H1 (cell line): ENCODE results near the gene ITPKB. TPM values are rescaled to one million over a fixed set of nuclear protein-coding genes. Genes with fewer than 3 reads are reported as not detected.
A peak's percentile ranks its signal among the peaks of the same experiment; 100 is the strongest.

Experiments
- CTCF ChIA-PET: fragments of 300-600 bp; sonication (Branson Sonifier 250); formaldehyde crosslinking; loops from one replicate; lab custom pipeline; 2021; ENCODE audit not compliant: partially characterized antibody; lab: Charles Lee
- POLR2A ChIA-PET: fragments of 300-600 bp; sonication (Branson Sonifier 250); formaldehyde crosslinking; loops from one replicate; lab custom pipeline; 2021; ENCODE audit warnings: inconsistent platforms; ENCODE audit not compliant: partially characterized antibody; lab: Charles Lee
- DNase-seq, 2 experiments: peaks; one replicate each; pipeline versions ENCODE4 v3.0.0 to v3.0.0-alpha.2; 2010 to 2022; ENCODE audit warnings: low spot score in 2 of 2, low read depth in 1 of 2, mixed read lengths in 1 of 2
- FAIRE-seq: peaks from 2 replicates; lab custom pipeline; 2011; peaks lifted over from hg19 to GRCh38; lab: Jason Lieb, UNC
- H2AFZ ChIP-seq: 2 replicates; pipeline ENCODE4 v1.8.1; 2012; ENCODE audit warnings: low read length, inconsistent platforms
- H2AK5ac ChIP-seq: 2 replicates; pipeline ENCODE4 v1.6.1; 2013; ENCODE audit warnings: low read depth, low read length
- H2BK120ac ChIP-seq: replicated peaks from 2 replicates; pipeline ENCODE3; 2013; ENCODE audit warnings: low read depth, low read length, inconsistent platforms
- H2BK12ac ChIP-seq: 2 replicates; pipeline ENCODE4 v1.6.1; 2013; ENCODE audit warnings: low read depth, low read length
- H2BK15ac ChIP-seq: 2 replicates; pipeline ENCODE4 v1.6.1; 2013; ENCODE audit warnings: low read length
- H2BK20ac ChIP-seq: 2 replicates; pipeline ENCODE4 v1.6.1; 2013; ENCODE audit warnings: low read length
- H2BK5ac ChIP-seq: 2 replicates; pipeline ENCODE4 v1.6.1; 2013; ENCODE audit warnings: low read depth, low read length
- H3K14ac ChIP-seq: 2 replicates; pipeline ENCODE4 v1.6.1; 2013; ENCODE audit warnings: inconsistent platforms; ENCODE audit not compliant: insufficient read length
- H3K18ac ChIP-seq: 2 replicates; pipeline ENCODE4 v1.6.1; 2013; ENCODE audit warnings: low read length; ENCODE audit errors: extremely low read depth
- H3K23ac ChIP-seq: 2 replicates; pipeline ENCODE4 v1.6.1; 2013; ENCODE audit warnings: inconsistent platforms; ENCODE audit not compliant: insufficient read length
- H3K23me2 ChIP-seq: 2 replicates; pipeline ENCODE4 v1.6.1; 2013; ENCODE audit warnings: low read depth, low read length
- H3K27ac ChIP-seq: 2 replicates; pipeline ENCODE4 v1.6.1; 2011; ENCODE audit warnings: low read depth, low read length, inconsistent platforms
- H3K27me3 ChIP-seq, 4 experiments: replicated peaks in 1 of 4; 1 replicate in 1 of 4; 2 replicates in 3 of 4; pipeline versions ENCODE4 v1.6.1 to v1.8.1; 2011 to 2013; ENCODE audit warnings: low read length in 3 of 4, mild to moderate bottlenecking in 3 of 4, inconsistent platforms in 2 of 4, mixed read lengths in 2 of 4, moderate library complexity in 1 of 4; ENCODE audit not compliant: control insufficient read depth in 3 of 4, insufficient read depth in 3 of 4; ENCODE audit errors: extremely low read depth in 1 of 4
- H3K36me3 ChIP-seq, 4 experiments: 2 replicates each; pipeline versions ENCODE4 v1.6.1 to v1.8.1; 2011 to 2013; ENCODE audit warnings: mild to moderate bottlenecking in 4 of 4, low read length in 3 of 4, moderate library complexity in 2 of 4, control low read depth in 1 of 4, inconsistent platforms in 1 of 4; ENCODE audit not compliant: insufficient read depth in 4 of 4, control insufficient read depth in 2 of 4
- H3K4ac ChIP-seq: replicated peaks from 2 replicates; pipeline ENCODE3; 2013; ENCODE audit warnings: low read length, low read depth, mixed read lengths, inconsistent platforms; ENCODE audit not compliant: insufficient read length
- H3K4me1 ChIP-seq, 4 experiments: replicated peaks in 1 of 4; 1 replicate in 1 of 4; 2 replicates in 3 of 4; pipeline versions ENCODE4 v1.6.1 to v1.8.1; 2011 to 2013; ENCODE audit warnings: low read length in 3 of 4, inconsistent platforms in 2 of 4, mixed read lengths in 1 of 4; ENCODE audit not compliant: insufficient read depth in 4 of 4, control insufficient read depth in 3 of 4
- H3K4me2 ChIP-seq, 2 experiments: 2 replicates each; pipeline versions ENCODE4 v1.6.1 to v1.8.1; 2011 to 2013; ENCODE audit warnings: low read depth in 2 of 2, low read length in 2 of 2, control low read depth in 1 of 2, inconsistent platforms in 1 of 2, mild to moderate bottlenecking in 1 of 2; ENCODE audit not compliant: insufficient read depth in 1 of 2
- H3K4me3 ChIP-seq, 4 experiments: fragments of 200-600, 300-600 bp in 1 of 4; sonication (generic), shearing (Covaris generic), sonication (Bioruptor Twin) in 1 of 4; 2 replicates each; pipeline versions ENCODE4 v1.5.1 to v1.8.1; 2011 to 2016; ENCODE audit warnings: low read length in 4 of 4, low read depth in 3 of 4, control low read depth in 2 of 4, inconsistent platforms in 2 of 4, mild to moderate bottlenecking in 2 of 4, mixed read lengths in 1 of 4, moderate library complexity in 1 of 4; ENCODE audit not compliant: insufficient read depth in 2 of 4; ENCODE audit errors: extremely low read depth in 1 of 4
- H3K56ac ChIP-seq: replicated peaks from 2 replicates; pipeline ENCODE3; 2013; ENCODE audit warnings: low read depth, mild to moderate bottlenecking, mixed read lengths, low read length, inconsistent platforms; ENCODE audit not compliant: insufficient read length
- H3K79me1 ChIP-seq: 2 replicates; pipeline ENCODE4 v1.6.1; 2013; ENCODE audit warnings: low read depth, low read length, control low read depth
- H3K79me2 ChIP-seq, 2 experiments: 2 replicates each; pipeline versions ENCODE4 v1.6.1 to v1.8.1; 2012 to 2013; ENCODE audit warnings: low read length in 2 of 2, mild to moderate bottlenecking in 2 of 2, inconsistent platforms in 1 of 2; ENCODE audit not compliant: insufficient read depth in 2 of 2, control insufficient read depth in 1 of 2
- H3K9ac ChIP-seq, 4 experiments: replicated peaks in 1 of 4; 1 replicate in 1 of 4; 2 replicates in 3 of 4; pipeline versions ENCODE4 v1.6.1 to v1.8.1; 2011 to 2013; ENCODE audit warnings: low read depth in 3 of 4, low read length in 3 of 4, control low read depth in 2 of 4, mild to moderate bottlenecking in 2 of 4, moderate library complexity in 2 of 4, inconsistent platforms in 1 of 4; ENCODE audit errors: extremely low read depth in 1 of 4
- H3K9me3 ChIP-seq, 2 experiments: 2 replicates each; pipeline versions ENCODE4 v1.6.1 to v1.8.1; 2012 to 2013; ENCODE audit warnings: mild to moderate bottlenecking in 2 of 2, moderate library complexity in 2 of 2, control low read depth in 1 of 2, inconsistent platforms in 1 of 2, low read depth in 1 of 2, low read length in 1 of 2, mixed read lengths in 1 of 2; ENCODE audit not compliant: insufficient read depth in 2 of 2
- H4K20me1 ChIP-seq, 2 experiments: replicated peaks in 1 of 2; 2 replicates each; pipeline versions ENCODE3 to v1.8.1; 2011 to 2013; ENCODE audit warnings: inconsistent platforms in 2 of 2, low read length in 2 of 2, mild to moderate bottlenecking in 1 of 2; ENCODE audit not compliant: insufficient read depth in 2 of 2, control insufficient read depth in 1 of 2
- H4K5ac ChIP-seq: 2 replicates; pipeline ENCODE4 v1.6.1; 2013; ENCODE audit warnings: low read length, low read depth, mixed read lengths, inconsistent platforms; ENCODE audit not compliant: insufficient read length
- H4K8ac ChIP-seq: 2 replicates; pipeline ENCODE4 v1.8.0; 2013; ENCODE audit warnings: mild to moderate bottlenecking, moderate library complexity, low read length, inconsistent platforms; ENCODE audit not compliant: insufficient read depth; ENCODE audit errors: extremely low read depth
- H4K91ac ChIP-seq: replicated peaks from 2 replicates; pipeline ENCODE3; 2013; ENCODE audit warnings: low read length, mixed read lengths, inconsistent platforms; ENCODE audit not compliant: insufficient read length
- HDAC2 ChIP-seq, 2 experiments: fragments of 300-600 bp in 1 of 2; sonication (generic) in 1 of 2; IDR thresholded peaks; 2 replicates each; pipeline ENCODE4 v1.6.1; 2011 to 2012; ENCODE audit warnings: low read depth in 2 of 2, low read length in 2 of 2, mild to moderate bottlenecking in 2 of 2, moderate library complexity in 2 of 2, borderline replicate concordance in 1 of 2, inconsistent platforms in 1 of 2
- POLR2AphosphoS5 ChIP-seq: IDR thresholded peaks from 2 replicates; pipeline ENCODE4 v1.6.1; 2011; ENCODE audit warnings: low read depth, low read length
- RAD21 ChIP-seq, 2 experiments: IDR thresholded peaks in 1 of 2; conservative IDR thresholded peaks in 1 of 2; 2 replicates each; pipeline ENCODE4 v1.6.1; 2011; ENCODE audit warnings: low read depth in 2 of 2, low read length in 2 of 2, improper control_type of control experiment in 1 of 2, inconsistent platforms in 1 of 2, mild to moderate bottlenecking in 1 of 2, moderate library complexity in 1 of 2
- SIN3A ChIP-seq, 2 experiments: IDR thresholded peaks in 1 of 2; conservative IDR thresholded peaks in 1 of 2; 2 replicates each; pipeline ENCODE4 v1.6.1; 2011 to 2012; ENCODE audit warnings: low read length in 2 of 2, improper control_type of control experiment in 1 of 2, low read depth in 1 of 2, mild to moderate bottlenecking in 1 of 2
- SP4 ChIP-seq: IDR thresholded peaks from 2 replicates; pipeline ENCODE4 v1.6.1; 2012; ENCODE audit warnings: low read length, inconsistent platforms
- SUZ12 ChIP-seq: fragments of 200-600 bp; sonication (generic); IDR thresholded peaks from 2 replicates; pipeline ENCODE4 v1.6.1; 2012; ENCODE audit warnings: mild to moderate bottlenecking, inconsistent platforms, low read length, moderate library complexity, mixed read lengths
- YY1 ChIP-seq: IDR thresholded peaks from 2 replicates; pipeline ENCODE4 v1.6.1; 2011; ENCODE audit warnings: low read depth, mild to moderate bottlenecking, low read length
- WGBS, 2 experiments: shearing (Covaris generic) in 1 of 2; methylation state at CpG; one replicate each; pipeline versions ENCODE4 v1.1.6 to v1.1.7; 2013 to 2015; ENCODE audit warnings: low lambda C conversion rate in 2 of 2, mixed read lengths in 2 of 2, inconsistent platforms in 1 of 2, low coverage in 1 of 2, missing lambda C conversion rate in 1 of 2; ENCODE audit not compliant: insufficient replicate concordance in 2 of 2, insufficient coverage in 1 of 2, insufficient read length in 1 of 2; ENCODE audit errors: extremely low coverage in 1 of 2, missing lambda C conversion rate in 1 of 2; 5-methylcytosine and 5-hydroxymethylcytosine counted together
- polyA plus RNA-seq, 7 experiments: library from polyadenylated mRNA; depleted of rRNA in 3 of 7; stranded (reverse) in 5 of 7; unstranded in 2 of 7; fragments of >200 nt in 5 of 7; fragments of 200-250 nt in 2 of 7; gene quantifications; 1 replicate in 5 of 7; 2 replicates in 1 of 7; 4 replicates in 1 of 7; pipeline versions ENCODE4 v1.2.1 to v1.2.3, GENCODE V29; 2011 to 2013; ENCODE audit warnings: missing spikeins in 2 of 7, mixed read lengths in 2 of 7
- total RNA-seq: library from RNA; stranded (reverse); fragmentation: NEBNext Ultra II Directional; extraction: Animal tissue kit (Norgen Biotek cat#: 25700); gene quantifications from 2 replicates; pipeline ENCODE4 v1.2.1, GENCODE V29; 2021
- TF ChIP-seq, protein P1 (sequence below): IDR thresholded peaks from 2 replicates; pipeline ENCODE4 v1.6.1; 2012; ENCODE audit warnings: inconsistent platforms

Gene ITPKB
- total and polyA plus RNA-seq, 2 of the 8 experiments (the other 6 are each of a cell fraction or from before 2014, with no cell fraction given), result 1.7 to 4.8 TPM

DNA sequence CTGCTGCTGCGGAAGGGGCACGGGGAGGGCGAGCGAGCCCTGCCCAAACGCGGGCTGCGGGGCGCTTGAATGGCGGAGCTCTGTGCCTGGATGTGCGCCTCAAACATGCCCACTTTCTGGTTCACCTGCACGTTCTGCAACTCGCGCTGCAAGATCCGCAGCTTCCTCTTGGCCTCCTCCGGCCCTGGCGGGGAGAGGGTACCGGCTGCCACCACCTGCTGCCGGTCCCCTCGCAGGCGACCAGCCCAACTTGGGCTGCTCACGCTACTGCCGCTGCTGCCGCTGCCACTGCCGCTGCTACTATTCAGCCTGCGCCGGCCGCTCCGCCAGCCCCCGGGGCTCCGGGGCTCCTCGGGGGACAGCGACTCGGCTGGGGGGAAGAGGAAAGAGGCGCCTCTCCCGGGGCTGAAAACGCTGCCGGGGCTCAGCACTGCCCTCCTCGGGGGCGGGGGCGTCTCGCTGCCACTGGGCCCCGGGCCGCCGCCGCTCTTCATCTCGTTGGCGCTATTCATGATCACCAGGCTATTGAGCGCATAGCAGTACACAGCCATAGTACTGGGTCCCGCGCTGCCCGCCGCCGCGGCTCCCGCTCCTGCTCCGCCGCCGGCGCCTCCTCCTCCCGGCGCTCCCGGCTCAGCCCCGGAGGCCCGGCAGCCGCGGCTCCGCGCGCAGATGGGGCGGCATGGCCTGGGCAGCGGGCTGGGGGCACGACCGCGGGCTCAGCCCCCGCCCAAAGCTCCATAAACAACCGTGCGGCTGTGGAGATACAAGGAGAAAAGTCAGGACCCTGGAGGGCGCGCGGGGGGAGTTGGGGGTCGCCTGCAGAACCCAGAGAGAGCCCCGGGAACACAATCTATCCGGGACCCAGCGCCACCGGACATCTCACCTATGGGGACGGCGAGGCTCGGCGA, 1.9 kb downstream of the ITPKB start:
- Histone ChIP-seq H3K4me1 (peaks cover 5 to 24% (median 12%) of the 10 kb centered on the region in 4 experiments; a peak in 6 of 7 replicates), H3K9me3 (no peaks in the 10 kb centered on the region), H2BK20ac (0 out of 2 replicates have a peak overlapping the region, but pooled peaks have one; percentile 34), H3K23me2 (peaks cover 26% of the 10 kb centered on the region), H2AK5ac (no peak overlapping the region), H4K91ac (peak overlapping the region; percentile 67), H2BK12ac (0 out of 2 replicates have a peak overlapping the region, but pooled peaks have one; percentile 92), H3K4me3 (peak overlapping the region; percentile 33 to 66 (median 56)), H4K20me1 (no peaks in the 10 kb centered on the region), H2AFZ (peak overlapping the region; percentile 43; the same call in 1 of the 2 replicates), H3K27me3 (peaks cover 0 to 65% (median 45%) of the 10 kb centered on the region in 4 experiments; a peak in 6 of 7 replicates), H3K27ac (no peak overlapping the region), H4K8ac (peak overlapping the region; percentile 91), H3K23ac (no peak overlapping the region), H4K5ac (no peak overlapping the region), H2BK5ac (no peak overlapping the region), H2BK15ac (no peak overlapping the region), H3K56ac (no peak overlapping the region), H3K79me1 (no peaks in the 10 kb centered on the region), H3K18ac (no peak overlapping the region; the same call in 1 of the 2 replicates), H2BK120ac (no peak overlapping the region), H3K4ac (no peak overlapping the region), H3K14ac (no peak overlapping the region), H3K79me2 (no peaks in the 10 kb centered on the region), H3K36me3 (no peaks in the 10 kb centered on the region), H3K4me2 (peak overlapping the region; percentile 88 to 98), H3K9ac (no peak overlapping the region; a peak in 2 of 7 replicates)
- 1% methylated on average over 54 of the region's 89 CpGs; no CpG with 5 or more reads in 1 of the 2 experiments for WGBS, 2 experiments
- DNase-seq, result peak in 1 of 2 experiments; percentile 71
- POLR2A ChIA-PET, result interaction anchor here (1.2 kb wide), 1 partner anchor 217 kb away, joined by 3 read pairs; no protein-coding TSS in a partner anchor
- CTCF ChIA-PET, result interaction anchor here (0.6 to 2.0 kb wide), 11 partner anchors 9 to 104 kb away, joined by 3 to 7 read pairs (median 3); no protein-coding TSS in a partner anchor
- no peak for FAIRE-seq
- TF ChIP-seq HDAC2 (IDR thresholded peaks at IDR 0.05; ENCODE audit: borderline replicate concordance in 1 of 2, low read depth in 2 of 2, low read length in 2 of 2) (0 out of 4 replicates have a peak, but pooled peaks of 1 of the 2 experiments have one; percentile 51), POLR2AphosphoS5 (no peak), RAD21 (IDR thresholded peaks at IDR 0.05 in 1 of 2, conservative IDR thresholded peaks at IDR 0.05 in 1 of 2; ENCODE audit: low read depth in 2 of 2, low read length in 2 of 2) (peak in 1 of 2 experiments; percentile 3; a peak in 2 of 4 replicates), SUZ12 (peak; percentile 73), YY1 (no peak), SIN3A (conservative IDR thresholded peaks at IDR 0.05 in 1 of 2, IDR thresholded peaks at IDR 0.05 in 1 of 2; ENCODE audit: low read depth in 1 of 2, low read length in 2 of 2) (0 out of 4 replicates have a peak, but pooled peaks of 1 of the 2 experiments have one; percentile 5), SP4 (no peak)
- TF ChIP-seq, protein P1, sequence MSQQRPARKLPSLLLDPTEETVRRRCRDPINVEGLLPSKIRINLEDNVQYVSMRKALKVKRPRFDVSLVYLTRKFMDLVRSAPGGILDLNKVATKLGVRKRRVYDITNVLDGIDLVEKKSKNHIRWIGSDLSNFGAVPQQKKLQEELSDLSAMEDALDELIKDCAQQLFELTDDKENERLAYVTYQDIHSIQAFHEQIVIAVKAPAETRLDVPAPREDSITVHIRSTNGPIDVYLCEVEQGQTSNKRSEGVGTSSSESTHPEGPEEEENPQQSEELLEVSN, result peak; percentile 53
